ENCODE data around the gene CEP192. TPM values are rescaled to one million over a fixed set of nuclear protein-coding genes. Genes with fewer than 3 reads are reported as not detected.
A peak's percentile ranks its signal among the peaks of the same experiment; 100 is the strongest.

CEP192 gene
- total RNA-seq, 1 donor from 2014 or later: 17.9 TPM

DNA sequence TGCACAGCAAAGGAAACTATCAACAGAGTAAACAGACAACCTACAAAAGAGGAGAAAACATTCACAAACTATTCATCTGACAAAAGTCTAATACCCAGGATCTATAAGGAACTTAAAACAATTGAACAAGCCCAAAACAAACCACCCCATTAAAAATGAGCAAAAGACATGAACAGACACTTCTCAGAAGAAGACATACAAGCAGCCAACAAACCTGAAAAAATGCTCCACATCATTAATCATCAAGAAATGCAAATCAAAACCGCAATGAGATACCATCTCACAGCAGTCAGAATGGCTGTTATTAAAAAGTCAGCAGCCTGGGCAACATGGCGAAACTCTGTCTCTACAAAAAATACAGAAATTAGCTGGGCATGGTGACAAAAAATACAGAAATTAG is 117.2 kb downstream of the CEP192 start:
- no peaks in the 10 kb centered on the region for H3K27me3 ChIP-seq
- peaks cover 0 to 54% of the 10 kb centered on the region in 2 donors for H3K36me3 ChIP-seq
- DNase-seq (ENCODE audit: extremely low spot score in 2 of 2): no peak
- H3K4me1 ChIP-seq: no peaks in the 10 kb centered on the region
- TF ChIP-seq, protein P1, sequence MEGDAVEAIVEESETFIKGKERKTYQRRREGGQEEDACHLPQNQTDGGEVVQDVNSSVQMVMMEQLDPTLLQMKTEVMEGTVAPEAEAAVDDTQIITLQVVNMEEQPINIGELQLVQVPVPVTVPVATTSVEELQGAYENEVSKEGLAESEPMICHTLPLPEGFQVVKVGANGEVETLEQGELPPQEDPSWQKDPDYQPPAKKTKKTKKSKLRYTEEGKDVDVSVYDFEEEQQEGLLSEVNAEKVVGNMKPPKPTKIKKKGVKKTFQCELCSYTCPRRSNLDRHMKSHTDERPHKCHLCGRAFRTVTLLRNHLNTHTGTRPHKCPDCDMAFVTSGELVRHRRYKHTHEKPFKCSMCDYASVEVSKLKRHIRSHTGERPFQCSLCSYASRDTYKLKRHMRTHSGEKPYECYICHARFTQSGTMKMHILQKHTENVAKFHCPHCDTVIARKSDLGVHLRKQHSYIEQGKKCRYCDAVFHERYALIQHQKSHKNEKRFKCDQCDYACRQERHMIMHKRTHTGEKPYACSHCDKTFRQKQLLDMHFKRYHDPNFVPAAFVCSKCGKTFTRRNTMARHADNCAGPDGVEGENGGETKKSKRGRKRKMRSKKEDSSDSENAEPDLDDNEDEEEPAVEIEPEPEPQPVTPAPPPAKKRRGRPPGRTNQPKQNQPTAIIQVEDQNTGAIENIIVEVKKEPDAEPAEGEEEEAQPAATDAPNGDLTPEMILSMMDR (IDR thresholded peaks at IDR 0.05): no peak
- TF ChIP-seq POLR2AphosphoS5 (IDR thresholded peaks at IDR 0.05; ENCODE audit: insufficient read depth in 1 of 2, low read depth in 1 of 2) (no peak), POLR2A (IDR thresholded peaks at IDR 0.05) (no peak)
- no peaks in the 10 kb centered on the region for H3K9me3 ChIP-seq
- H3K27ac ChIP-seq: no peak overlapping the region
- intact Hi-C loops (cut with DNase I): no loop called here
- H3K4me3 ChIP-seq: no peak overlapping the region

DNA sequence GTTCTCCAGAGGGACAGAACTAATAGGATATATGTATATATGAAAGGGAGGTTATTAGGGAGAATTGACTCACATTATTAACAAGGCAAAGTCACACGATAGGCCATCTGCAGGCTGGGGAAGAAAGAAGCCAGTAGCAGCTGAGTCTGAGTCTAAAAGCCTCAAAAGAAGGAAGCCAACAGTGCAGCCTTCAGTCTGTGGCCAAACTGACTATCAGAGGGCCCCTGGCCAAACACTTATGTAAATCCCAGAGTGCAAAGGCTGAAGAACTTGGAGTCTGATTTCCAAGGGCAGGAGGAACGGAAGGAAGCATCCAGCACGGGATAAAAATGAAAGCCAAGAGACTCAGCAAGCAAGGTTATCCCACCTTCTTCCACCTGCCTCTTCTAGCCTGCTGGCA is 119.4 kb downstream of the CEP192 start:
- TF ChIP-seq, protein P1 (IDR thresholded peaks at IDR 0.05): no peak
- TF ChIP-seq POLR2AphosphoS5 (IDR thresholded peaks at IDR 0.05; ENCODE audit: insufficient read depth in 1 of 2, low read depth in 1 of 2) (no peak), POLR2A (IDR thresholded peaks at IDR 0.05) (no peak)
- no peak overlapping the region for H3K4me3 ChIP-seq
- peaks cover 0 to 36% of the 10 kb centered on the region in 2 donors for H3K36me3 ChIP-seq
- intact Hi-C loops (cut with DNase I): no loop called here
- no peak for DNase-seq (ENCODE audit: extremely low spot score in 2 of 2)
- no peaks in the 10 kb centered on the region for H3K27me3 ChIP-seq
- H3K27ac ChIP-seq: no peak overlapping the region
- H3K9me3 ChIP-seq: no peaks in the 10 kb centered on the region
- H3K4me1 ChIP-seq: no peaks in the 10 kb centered on the region

DNA sequence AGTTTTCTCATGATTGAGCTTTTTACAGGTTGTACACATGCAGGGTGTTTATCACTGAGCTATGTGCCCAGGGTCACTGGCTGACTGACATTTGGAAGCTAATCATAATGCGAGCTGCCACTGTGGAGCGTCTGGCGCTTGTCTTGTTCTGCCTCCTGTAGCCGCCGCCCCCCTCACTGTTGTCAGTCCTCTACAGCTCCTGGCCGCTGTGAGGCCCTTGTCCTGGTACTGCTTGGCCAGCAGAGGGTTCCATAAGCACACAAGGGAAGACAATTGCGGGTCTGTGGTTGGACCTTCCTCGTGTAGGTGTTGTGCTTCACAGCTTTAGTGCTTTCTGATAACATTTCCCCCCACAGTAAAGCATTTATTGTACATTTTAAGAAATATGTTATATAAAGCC is 121.8 kb downstream of the CEP192 start:
- Histone ChIP-seq H3K9me3 (no peaks in the 10 kb centered on the region), H3K27me3 (no peaks in the 10 kb centered on the region), H3K4me1 (no peaks in the 10 kb centered on the region), H3K36me3 (peaks cover 0 to 38% of the 10 kb centered on the region in 2 donors), H3K27ac (no peak overlapping the region), H3K4me3 (no peak overlapping the region)
- intact Hi-C loops (cut with DNase I): no loop called here
- TF ChIP-seq, protein P1 (IDR thresholded peaks at IDR 0.05): peak in 1 of 3 experiments; percentile 36
- TF ChIP-seq POLR2AphosphoS5 (IDR thresholded peaks at IDR 0.05; ENCODE audit: insufficient read depth in 1 of 2, low read depth in 1 of 2): no peak
- DNase-seq (ENCODE audit: extremely low spot score in 2 of 2): no peak

DNA sequence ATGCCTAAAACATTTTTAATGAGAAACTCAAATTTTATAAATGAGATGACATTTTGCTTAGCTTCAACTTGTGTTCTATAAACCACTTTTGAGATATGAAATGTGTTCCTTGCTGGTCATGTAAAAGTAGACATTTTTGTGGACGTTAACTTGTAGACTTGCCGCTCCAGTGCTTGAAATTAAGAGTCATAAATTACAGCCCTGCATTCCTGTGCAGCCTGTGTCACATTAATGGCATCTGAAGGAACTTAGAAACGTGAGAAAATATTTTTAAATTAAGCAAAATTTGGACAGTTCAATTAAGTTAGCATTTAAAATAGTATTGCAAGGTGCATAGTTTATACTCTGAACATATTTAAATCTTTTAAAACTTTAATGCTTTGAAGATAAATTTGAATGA is 129.1 kb downstream of the CEP192 start:
- Histone ChIP-seq H3K4me3 (no peak overlapping the region), H3K27ac (no peak overlapping the region), H3K4me1 (no peaks in the 10 kb centered on the region), H3K9me3 (no peaks in the 10 kb centered on the region), H3K27me3 (no peaks in the 10 kb centered on the region), H3K36me3 (peaks cover 0 to 26% of the 10 kb centered on the region in 2 donors)
- TF ChIP-seq POLR2A (IDR thresholded peaks at IDR 0.05): no peak
- no peak for TF ChIP-seq POLR2AphosphoS5 (IDR thresholded peaks at IDR 0.05; ENCODE audit: insufficient read depth in 1 of 2, low read depth in 1 of 2)
- TF ChIP-seq, protein P1 (IDR thresholded peaks at IDR 0.05): no peak
- no peak for DNase-seq (ENCODE audit: extremely low spot score in 2 of 2)
- intact Hi-C loops (cut with DNase I): no loop called here

DNA sequence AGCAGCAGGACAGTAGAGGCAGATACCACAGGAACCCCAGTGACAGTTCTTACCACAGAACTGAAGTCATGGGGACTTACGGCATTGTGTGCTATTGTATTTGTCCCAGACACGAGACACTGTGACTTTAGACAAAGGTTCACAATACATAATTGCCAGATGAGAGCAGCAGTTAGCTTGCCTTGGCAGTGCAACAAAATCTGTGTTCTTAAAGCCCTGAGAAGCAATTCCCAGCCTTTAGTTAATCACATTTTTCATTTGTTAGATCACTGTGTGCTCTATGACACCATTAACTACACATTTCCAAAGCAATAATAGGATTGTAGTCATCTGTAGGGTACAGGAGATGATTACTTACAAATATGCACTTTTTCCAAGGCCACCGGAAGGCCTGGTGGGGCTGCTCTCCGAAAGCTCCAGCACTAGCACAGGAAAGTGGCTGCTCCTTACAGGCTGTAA is 129.8 kb downstream of the CEP192 start:
- Histone ChIP-seq H3K36me3 (peaks cover 0 to 23% of the 10 kb centered on the region in 2 donors), H3K4me1 (no peaks in the 10 kb centered on the region), H3K4me3 (no peak overlapping the region), H3K27me3 (no peaks in the 10 kb centered on the region), H3K27ac (no peak overlapping the region), H3K9me3 (no peaks in the 10 kb centered on the region)
- DNase-seq (ENCODE audit: extremely low spot score in 2 of 2): no peak
- TF ChIP-seq, protein P1 (IDR thresholded peaks at IDR 0.05): no peak
- TF ChIP-seq POLR2A (IDR thresholded peaks at IDR 0.05) (no peak), POLR2AphosphoS5 (IDR thresholded peaks at IDR 0.05; ENCODE audit: insufficient read depth in 1 of 2, low read depth in 1 of 2) (no peak)
- intact Hi-C loops (cut with DNase I): no loop called here

All from vagina (tissue), 2 donors.